HCT116 (cell line): ENCODE measurements around the gene HLCS. TPM values are rescaled to one million over a fixed set of nuclear protein-coding genes. Genes with fewer than 3 reads are reported as not detected.

Experiments
- ATAC-seq: fragments of 200-7000 bp; cut with Tn5 transposase; 2 replicates; pipeline ENCODE4 v1.9.1; 2020; ENCODE audit warnings: mild to moderate bottlenecking, moderate library complexity
- BruUV-seq: library from RNA; stranded (reverse); fragments of 400-500 nt; replicated peaks from 2 replicates; lab custom pipeline; 2021; lab: Mats Ljungman, UMichigan
- CTCF ChIA-PET: fragments of 300-600 bp; sonication (Branson Sonifier 250); formaldehyde crosslinking; loops from one replicate; lab custom pipeline; 2021; ENCODE audit warnings: antibody characterized with exemption; lab: Charles Lee
- POLR2A ChIA-PET: fragments of 300-600, 350-600 bp; sonication (Branson Sonifier 250); formaldehyde crosslinking; loops from one replicate; lab custom pipeline; 2021; ENCODE audit warnings: antibody characterized with exemption; lab: Charles Lee
- RAD21 ChIA-PET, 2 experiments: fragments of 300-600 bp; sonication (Branson Sonifier 250); formaldehyde crosslinking; loops; one replicate each; lab custom pipeline; 2023; ENCODE audit warnings: low total read pairs in 2 of 2; ENCODE audit not compliant: uncharacterized antibody in 2 of 2, unreplicated experiment in 2 of 2, low non-redundant PET in 1 of 2; lab: Charles Lee
- DNase-seq: peaks from one replicate; pipeline ENCODE4 v3.0.0-alpha.2; 2010; ENCODE audit warnings: low read depth, low spot score
- H2AFZ ChIP-seq: fragments of 200-600 bp; shearing (Covaris generic), sonication (generic); 2 replicates; pipeline ENCODE4 v1.6.1; 2017; ENCODE audit warnings: low read depth, mixed run types, mixed read lengths, antibody characterized with exemption, low read length; ENCODE audit not compliant: poor library complexity, severe bottlenecking
- H3K27ac ChIP-seq: 2 replicates; pipeline ENCODE4 v1.5.1; 2012; ENCODE audit warnings: low read depth, low read length
- H3K27me3 ChIP-seq: fragments of 200-600 bp; sonication (generic); 2 replicates; pipeline ENCODE4 v1.6.1; 2016; ENCODE audit warnings: mixed run types, low read length, mixed read lengths; ENCODE audit not compliant: insufficient read depth
- H3K36me3 ChIP-seq, 2 experiments: fragments of 200-500 bp in 1 of 2; fragments of 200-600 bp in 1 of 2; sonication (Bioruptor generic) in 1 of 2; sonication (generic) in 1 of 2; 2 replicates each; pipeline versions ENCODE4 v1.5.1 to v1.6.1; 2014 to 2016; ENCODE audit warnings: low read length in 2 of 2, inconsistent platforms in 1 of 2, mixed read lengths in 1 of 2, mixed run types in 1 of 2; ENCODE audit not compliant: insufficient read depth in 2 of 2, control insufficient read depth in 1 of 2
- H3K4me1 ChIP-seq, 2 experiments: fragments of 200-600 bp in 1 of 2; sonication (generic) in 1 of 2; 2 replicates each; pipeline versions ENCODE4 v1.5.1 to v1.6.1; 2012 to 2017; ENCODE audit warnings: low read length in 2 of 2, inconsistent platforms in 1 of 2, mild to moderate bottlenecking in 1 of 2, mixed read lengths in 1 of 2, mixed run types in 1 of 2, moderate library complexity in 1 of 2; ENCODE audit not compliant: insufficient read depth in 2 of 2, control insufficient read depth in 1 of 2
- H3K4me2 ChIP-seq: fragments of 200-600 bp; sonication (generic); 2 replicates; pipeline ENCODE4 v1.6.1; 2017; ENCODE audit warnings: mixed run types, low read length, mixed read lengths
- H3K4me3 ChIP-seq, 2 experiments: fragments of 200-600 bp in 1 of 2; sonication (generic) in 1 of 2; replicated peaks in 1 of 2; 2 replicates each; pipeline ENCODE4 v1.5.1; 2011 to 2016; ENCODE audit warnings: low read length in 2 of 2, control low read depth in 1 of 2, low read depth in 1 of 2, mild to moderate bottlenecking in 1 of 2, mixed read lengths in 1 of 2, mixed run types in 1 of 2
- H3K79me2 ChIP-seq: fragments of 200-600 bp; sonication (generic); 2 replicates; pipeline ENCODE4 v1.6.1; 2017; ENCODE audit warnings: mild to moderate bottlenecking, mixed run types, low read length, moderate library complexity, mixed read lengths; ENCODE audit not compliant: insufficient read depth
- H3K9ac ChIP-seq: fragments of 200-600 bp; sonication (generic); 2 replicates; pipeline ENCODE4 v1.6.1; 2016; ENCODE audit warnings: low read length, mixed read lengths
- H3K9me2 ChIP-seq: fragments of 200-600 bp; sonication (generic), shearing (Covaris generic); 2 replicates; pipeline ENCODE4 v1.6.1; 2017; ENCODE audit warnings: mixed run types, mild to moderate bottlenecking, moderate library complexity; ENCODE audit not compliant: insufficient read depth
- H3K9me3 ChIP-seq, 2 experiments: fragments of 200-500 bp in 1 of 2; fragments of 200-600 bp in 1 of 2; sonication (Bioruptor generic) in 1 of 2; sonication (generic) in 1 of 2; 2 replicates each; pipeline ENCODE4 v1.6.1; 2014 to 2017; ENCODE audit warnings: low read length in 2 of 2, mixed read lengths in 2 of 2, inconsistent platforms in 1 of 2, low read depth in 1 of 2, mild to moderate bottlenecking in 1 of 2, mixed run types in 1 of 2, moderate library complexity in 1 of 2; ENCODE audit not compliant: control insufficient read depth in 1 of 2, insufficient read depth in 1 of 2
- H4K20me1 ChIP-seq: fragments of 200-600 bp; sonication (generic), shearing (Covaris generic); 2 replicates; pipeline ENCODE4 v1.6.1; 2017; ENCODE audit warnings: mixed run types, mild to moderate bottlenecking, moderate library complexity; ENCODE audit not compliant: insufficient read depth
- ATF3 ChIP-seq: IDR thresholded peaks from 2 replicates; pipeline ENCODE4 v1.6.1; 2012
- CEBPB ChIP-seq: IDR thresholded peaks from 2 replicates; pipeline ENCODE4 v1.6.1; 2012; ENCODE audit warnings: low read depth
- CTCF ChIP-seq, 3 experiments: fragments of 200-600 bp in 1 of 3; sonication (generic) in 1 of 3; IDR thresholded peaks in 2 of 3; conservative IDR thresholded peaks in 1 of 3; 2 replicates each; pipeline ENCODE4 v1.5.1; 2012 to 2017; ENCODE audit warnings: low read depth in 2 of 3, low read length in 2 of 3, antibody characterized with exemption in 1 of 3, borderline replicate concordance in 1 of 3, control low read depth in 1 of 3, mild to moderate bottlenecking in 1 of 3, mixed read lengths in 1 of 3, mixed run types in 1 of 3, moderate library complexity in 1 of 3; ENCODE audit not compliant: insufficient read depth in 1 of 3
- ELF1 ChIP-seq: IDR thresholded peaks from 2 replicates; pipeline ENCODE4 v1.6.1; 2012; ENCODE audit warnings: low read depth, borderline replicate concordance
- EZH2phosphoT487 ChIP-seq: fragments of 200-600 bp; IDR thresholded peaks from 2 replicates; pipeline ENCODE4 v1.6.1; 2018; ENCODE audit warnings: antibody characterized with exemption, borderline replicate concordance
- RAD21 ChIP-seq: IDR thresholded peaks from 2 replicates; pipeline ENCODE4 v1.6.1; 2012; ENCODE audit warnings: low read depth, mild to moderate bottlenecking
- REST ChIP-seq: IDR thresholded peaks from 2 replicates; pipeline ENCODE4 v1.6.1; 2012; ENCODE audit warnings: low read depth
- SIN3A ChIP-seq: IDR thresholded peaks from 2 replicates; pipeline ENCODE4 v1.6.1; 2012; ENCODE audit warnings: low read depth
- SP1 ChIP-seq: IDR thresholded peaks from 2 replicates; pipeline ENCODE4 v1.6.1; 2012; ENCODE audit warnings: low read depth
- SRF ChIP-seq: IDR thresholded peaks from 2 replicates; pipeline ENCODE4 v1.6.1; 2012; ENCODE audit warnings: low read depth
- TCF7L2 ChIP-seq: IDR thresholded peaks from 2 replicates; pipeline ENCODE4 v1.7.0; 2011; ENCODE audit warnings: borderline replicate concordance, inconsistent platforms; ENCODE audit not compliant: insufficient read depth, insufficient read length; ENCODE audit errors: extremely low read depth
- YY1 ChIP-seq: IDR thresholded peaks from 2 replicates; pipeline ENCODE4 v1.6.1; 2011; ENCODE audit warnings: low read length, low read depth, moderate library complexity, mild to moderate bottlenecking; ENCODE audit not compliant: insufficient replicate concordance; ENCODE audit errors: extremely low read depth
- ZBTB33 ChIP-seq: IDR thresholded peaks from 2 replicates; pipeline ENCODE4 v1.6.1; 2011; ENCODE audit warnings: mild to moderate bottlenecking, low read length, moderate library complexity; ENCODE audit not compliant: insufficient replicate concordance; ENCODE audit errors: extremely low read depth
- ZFX ChIP-seq: fragments of 450-650 bp; IDR thresholded peaks from 2 replicates; pipeline ENCODE4 v1.6.1; 2017
- intact Hi-C: fragments of 100-400 bp; cut with micrococcal nuclease; formaldehyde crosslinking; loops from 2 replicates; pipeline ENCODE4 v1.10.0; 2022
- total RNA-seq: library from RNA; stranded (reverse); gene quantifications from one replicate; pipeline ENCODE4 v1.2.1, GENCODE V29; 2021; ENCODE audit not compliant: unreplicated experiment

Gene HLCS
- total RNA-seq, 1 experiment from 2014 or later, result 18.5 TPM

GRCh38 chr21:36735201-36735515 is 231.3 kb downstream of the HLCS start:
- Histone ChIP-seq H3K9ac (no peak overlapping the region), H3K27ac (no peak overlapping the region), H3K9me3 (no peaks in the 10 kb centered on the region), H3K9me2 (no peaks in the 10 kb centered on the region), H3K4me1 (no peaks in the 10 kb centered on the region), H4K20me1 (no peaks in the 10 kb centered on the region), H3K27me3 (no peaks in the 10 kb centered on the region), H3K4me2 (no peak overlapping the region), H3K36me3 (peaks cover 0 to 14% of the 10 kb centered on the region in 2 experiments; a peak in 2 of 4 replicates), H3K4me3 (no peak overlapping the region), H3K79me2 (no peaks in the 10 kb centered on the region), H2AFZ (no peak overlapping the region)
- no TSS peak for BruUV-seq
- CTCF ChIA-PET, result no interaction called here
- POLR2A ChIA-PET, result no interaction called here
- intact Hi-C loops, result no loop called here
- DNase-seq (no peak), ATAC-seq (no peak)
- RAD21 ChIA-PET, result no interaction called here
- TF ChIP-seq ZFX, result no peak
- no peak for TF ChIP-seq SIN3A
- TF ChIP-seq ATF3, result no peak
- no peak for TF ChIP-seq ZBTB33
- TF ChIP-seq SRF, result no peak
- TF ChIP-seq YY1, result no peak
- TF ChIP-seq CTCF (IDR thresholded peaks at IDR 0.05 in 2 of 3, conservative IDR thresholded peaks at IDR 0.05 in 1 of 3; ENCODE audit: borderline replicate concordance in 1 of 3, insufficient read depth in 1 of 3, low read depth in 2 of 3, low read length in 2 of 3), result no peak
- TF ChIP-seq CEBPB, result no peak
- TF ChIP-seq SP1, result no peak
- no peak for TF ChIP-seq ELF1
- no peak for TF ChIP-seq TCF7L2
- no peak for TF ChIP-seq REST
- no peak for TF ChIP-seq EZH2phosphoT487
- no peak for TF ChIP-seq RAD21
